HepG2 (cell line): ENCODE data around the gene EPN2. TPM values are rescaled to one million over a fixed set of nuclear protein-coding genes. Genes with fewer than 3 reads are reported as not detected.

Experiments used
- ATAC-seq: fragments of 200-7000 bp; cut with Tn5 transposase; 3 replicates; pipeline ENCODE4 v1.9.1; 2020; ENCODE audit warnings: mild to moderate bottlenecking, moderate library complexity
- BruUV-seq: library from RNA; stranded (reverse); fragments of 400-500 nt; replicated peaks from 2 replicates; lab custom pipeline; 2021; lab: Mats Ljungman, UMichigan
- CTCF ChIA-PET: fragments of 300-600 bp; formaldehyde crosslinking; extraction: SDS; loops from one replicate; lab custom pipeline; 2021; ENCODE audit warnings: low total read pairs, inconsistent platforms, low intra/inter-chr PET ratio; lab: Yijun Ruan, JAX
- POLR2A ChIA-PET: fragments of 350-600 bp; sonication (Branson Sonifier 250); formaldehyde crosslinking; loops from one replicate; lab custom pipeline; 2020; ENCODE audit warnings: antibody characterized with exemption, inconsistent platforms; lab: Yijun Ruan, JAX
- DNase-seq: peaks from one replicate; pipeline ENCODE4 v3.0.0-alpha.2; 2015; ENCODE audit warnings: low spot score
- FAIRE-seq: peaks from 3 replicates; lab custom pipeline; 2011; peaks lifted over from hg19 to GRCh38; lab: Jason Lieb, UNC
- H2AFZ ChIP-seq: one replicate; pipeline ENCODE4 v1.6.1; 2011; ENCODE audit warnings: low read length, inconsistent platforms
- H3K27ac ChIP-seq: fragments of 300-600 bp; 3 replicates; pipeline ENCODE4 v1.8.0; 2011; ENCODE audit warnings: mixed run types, mild to moderate bottlenecking, mixed read lengths, low read length, inconsistent platforms; ENCODE audit not compliant: insufficient read depth; ENCODE audit errors: extremely low read length
- H3K27me3 ChIP-seq, 2 experiments: fragments of 200-600 bp in 1 of 2; 2 replicates in 1 of 2; 3 replicates in 1 of 2; pipeline versions ENCODE4 v1.6.0 to v1.8.0; 2011; ENCODE audit warnings: low read length in 2 of 2, mild to moderate bottlenecking in 2 of 2, moderate library complexity in 2 of 2, inconsistent platforms in 1 of 2; ENCODE audit not compliant: insufficient read depth in 2 of 2, control insufficient read depth in 1 of 2
- H3K36me3 ChIP-seq, 2 experiments: fragments of 200-600 bp in 1 of 2; replicated peaks in 1 of 2; 2 replicates in 1 of 2; 3 replicates in 1 of 2; pipeline versions ENCODE4 v1.5.1 to v1.8.0; 2011; ENCODE audit warnings: low read length in 2 of 2, inconsistent platforms in 1 of 2; ENCODE audit not compliant: insufficient read depth in 2 of 2, control insufficient read depth in 1 of 2
- H3K4me1 ChIP-seq: 2 replicates; pipeline ENCODE4 v1.5.1; 2012; ENCODE audit warnings: low read length, inconsistent platforms; ENCODE audit not compliant: insufficient read depth
- H3K4me2 ChIP-seq: 2 replicates; pipeline ENCODE4 v1.6.0; 2011; ENCODE audit warnings: low read depth, low read length, inconsistent platforms
- H3K4me3 ChIP-seq, 3 experiments: fragments of 200-600 bp in 1 of 3; sonication (generic), shearing (Covaris generic) in 1 of 3; replicated peaks in 1 of 3; 2 replicates each; pipeline ENCODE4 v1.5.1; 2011 to 2016; ENCODE audit warnings: low read length in 3 of 3, inconsistent platforms in 2 of 3, low read depth in 2 of 3, mild to moderate bottlenecking in 2 of 3, control low read depth in 1 of 3, mixed read lengths in 1 of 3; ENCODE audit not compliant: insufficient read depth in 1 of 3
- H3K79me2 ChIP-seq: one replicate; pipeline ENCODE4 v1.6.1; 2011; ENCODE audit warnings: low read length, inconsistent platforms; ENCODE audit not compliant: insufficient read depth
- H3K9ac ChIP-seq: 2 replicates; pipeline ENCODE4 v1.6.0; 2011; ENCODE audit warnings: mild to moderate bottlenecking, low read depth, low read length, inconsistent platforms; ENCODE audit not compliant: insufficient read depth
- H3K9me3 ChIP-seq: 2 replicates; pipeline ENCODE4 v1.5.1; 2012; ENCODE audit warnings: mild to moderate bottlenecking, low read length
- H4K20me1 ChIP-seq: 2 replicates; pipeline ENCODE4 v1.6.0; 2011; ENCODE audit warnings: inconsistent platforms, mild to moderate bottlenecking, low read length, moderate library complexity; ENCODE audit not compliant: insufficient read depth
- CHCHD3 ChIP-seq: sonication (generic); formaldehyde crosslinking; IDR thresholded peaks from 2 replicates; pipeline ENCODE4 v1.8.0; 2022; ENCODE audit warnings: mild to moderate bottlenecking, missing genetic modification reagents, moderate library complexity
- ETV5 ChIP-seq: IDR thresholded peaks from 2 replicates; pipeline ENCODE4 v1.6.1; 2018; ENCODE audit warnings: missing biosample characterization, missing genetic modification reagents, inconsistent platforms, borderline replicate concordance
- MTF2 ChIP-seq: sonication (generic); formaldehyde crosslinking; IDR thresholded peaks from 2 replicates; pipeline ENCODE4 v1.5.0; 2020; ENCODE audit warnings: missing genetic modification reagents, borderline replicate concordance
- MXD4 ChIP-seq: IDR thresholded peaks from 2 replicates; pipeline ENCODE4 v1.6.1; 2016; ENCODE audit warnings: mild to moderate bottlenecking, missing biosample characterization, missing genetic modification reagents
- NFATC3 ChIP-seq: sonication (generic); formaldehyde crosslinking; IDR thresholded peaks from 2 replicates; pipeline ENCODE4 v1.5.1; 2020; ENCODE audit warnings: mild to moderate bottlenecking, missing genetic modification reagents
- SAP130 ChIP-seq: IDR thresholded peaks from 2 replicates; pipeline ENCODE4 v1.6.1; 2016; ENCODE audit warnings: low read depth
- SRSF4 ChIP-seq: fragments of 200-400 bp; formaldehyde crosslinking; IDR thresholded peaks from one replicate; pipeline ENCODE4 v1.6.1; 2018; ENCODE audit warnings: mild to moderate bottlenecking, low read depth, low read length, moderate library complexity; ENCODE audit not compliant: poor library complexity, severe bottlenecking
- STAT5B ChIP-seq: sonication (generic); formaldehyde crosslinking; IDR thresholded peaks from 2 replicates; pipeline ENCODE4 v1.4.0; 2020; ENCODE audit warnings: missing genetic modification reagents
- TEAD3 ChIP-seq: optimal IDR thresholded peaks from 2 replicates; pipeline ENCODE3; 2016; ENCODE audit warnings: borderline replicate concordance
- U2AF2 ChIP-seq: fragments of 200-400 bp; formaldehyde crosslinking; IDR thresholded peaks from 2 replicates; pipeline ENCODE4 v1.6.1; 2017; ENCODE audit warnings: low read depth, mild to moderate bottlenecking, low read length
- ZNF335 ChIP-seq: sonication (generic); formaldehyde crosslinking; IDR thresholded peaks from 2 replicates; pipeline ENCODE4 v1.4.0; 2020; ENCODE audit warnings: missing genetic modification reagents
- ZNF558 ChIP-seq: sonication (generic); formaldehyde crosslinking; IDR thresholded peaks from 2 replicates; pipeline ENCODE4 v1.9.0; 2022; ENCODE audit warnings: mild to moderate bottlenecking, missing genetic modification reagents, borderline replicate concordance
- WGBS: methylation state at CpG from one replicate; pipeline ENCODE4 v1.1.6; 2017; ENCODE audit warnings: low lambda C conversion rate; 5-methylcytosine and 5-hydroxymethylcytosine counted together
- in situ Hi-C: cut with HindIII; loops from 2 replicates; pipeline ENCODE4 v1.10.0; 2017; ENCODE audit warnings: low pct_unique_long_range_greater_than_20kb; ENCODE audit not compliant: extremely low pct_ligation_motif_present
- intact Hi-C: fragments of 100-400 bp; cut with micrococcal nuclease; formaldehyde crosslinking; loops from one replicate; pipeline ENCODE4 v1.10.0; 2022; ENCODE audit not compliant: unreplicated experiment
- polyA plus RNA-seq, 8 experiments: library from polyadenylated mRNA; depleted of rRNA in 3 of 8; stranded (reverse) in 7 of 8; unstranded in 1 of 8; fragments of >200 nt; fragmentation: Illumina TruSeq in 4 of 8; extraction: Trizol in 4 of 8; gene quantifications; 2 replicates each; pipeline versions ENCODE4 v1.2.1 to v1.2.3, GENCODE V29; 2011 to 2016; ENCODE audit warnings: low read depth in 4 of 8, missing spikeins in 1 of 8, mixed read lengths in 1 of 8; ENCODE audit not compliant: insufficient read depth in 1 of 8
- total RNA-seq, 5 experiments: library from RNA; depleted of rRNA; stranded (reverse); fragments of >200 nt; fragmentation: Illumina TruSeq; extraction: Trizol; gene quantifications; 2 replicates each; pipeline ENCODE4 v1.2.3, GENCODE V29; 2016; ENCODE audit warnings: low read depth in 1 of 5
- TF ChIP-seq, protein P1 (sequence below): sonication (generic); formaldehyde crosslinking; IDR thresholded peaks from 2 replicates; pipeline ENCODE4 v1.9.0; 2022; ENCODE audit warnings: low read depth, missing genetic modification reagents
- TF ChIP-seq, protein P2 (sequence below): sonication (generic); formaldehyde crosslinking; IDR thresholded peaks from 2 replicates; pipeline ENCODE4 v1.8.0; 2022; ENCODE audit warnings: mild to moderate bottlenecking, missing genetic modification reagents, moderate library complexity

EPN2 gene
- total and polyA plus RNA-seq, 2 of the 13 experiments (the other 11 are each of a cell fraction or from before 2014, with no cell fraction given) = 7.8 to 19.2 TPM

DNA sequence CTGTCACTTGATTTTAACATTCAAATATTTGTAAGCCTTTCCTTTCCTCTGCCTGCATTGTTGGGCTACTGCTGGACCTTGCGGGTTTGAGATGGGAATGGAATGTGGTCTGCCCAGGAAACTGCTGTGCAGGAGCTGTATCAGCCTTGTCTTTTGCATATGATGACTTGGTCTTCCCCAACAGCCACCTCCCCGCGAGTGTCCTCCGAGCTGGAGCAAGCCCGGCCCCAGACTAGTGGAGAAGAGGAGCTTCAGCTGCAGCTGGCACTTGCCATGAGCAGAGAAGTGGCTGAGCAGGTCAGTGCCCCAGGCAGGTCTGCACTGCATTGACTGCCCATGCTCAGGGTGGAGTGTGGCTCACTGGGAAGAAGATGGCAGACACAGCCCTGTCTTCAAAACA, 72.5 kb downstream of the EPN2 start:
- Histone ChIP-seq H2AFZ (no peak overlapping the region), H3K9me3 (no peaks in the 10 kb centered on the region), H3K4me1 (peaks cover 24% of the 10 kb centered on the region), H3K36me3 (peaks cover 16 to 39% of the 10 kb centered on the region in 2 experiments), H3K4me2 (no peak overlapping the region), H3K4me3 (no peak overlapping the region), H3K27ac (no peak overlapping the region), H4K20me1 (no peaks in the 10 kb centered on the region), H3K79me2 (no peaks in the 10 kb centered on the region), H3K27me3 (no peaks in the 10 kb centered on the region), H3K9ac (no peak overlapping the region)
- DNase-seq (no peak), FAIRE-seq (no peak), ATAC-seq (no peak)
- CTCF ChIA-PET = no interaction called here
- BruUV-seq = no TSS peak
- POLR2A ChIA-PET = interaction anchor here (2.0 kb wide), 1 partner anchor 29 kb away, joined by 5 read pairs; no protein-coding TSS in a partner anchor
- TF ChIP-seq CHCHD3 (CRISPR knock-in tag) (no peak), SRSF4 (no peak), SAP130 (CRISPR knock-in tag) (no peak), NFATC3 (no peak), ZNF335 (CRISPR knock-in tag) (no peak), TEAD3 (CRISPR knock-in tag) (no peak), STAT5B (no peak), MXD4 (CRISPR knock-in tag) (no peak), ETV5 (no peak), U2AF2 (no peak), MTF2 (CRISPR knock-in tag) (no peak), ZNF558 (no peak)
- TF ChIP-seq, protein P1, sequence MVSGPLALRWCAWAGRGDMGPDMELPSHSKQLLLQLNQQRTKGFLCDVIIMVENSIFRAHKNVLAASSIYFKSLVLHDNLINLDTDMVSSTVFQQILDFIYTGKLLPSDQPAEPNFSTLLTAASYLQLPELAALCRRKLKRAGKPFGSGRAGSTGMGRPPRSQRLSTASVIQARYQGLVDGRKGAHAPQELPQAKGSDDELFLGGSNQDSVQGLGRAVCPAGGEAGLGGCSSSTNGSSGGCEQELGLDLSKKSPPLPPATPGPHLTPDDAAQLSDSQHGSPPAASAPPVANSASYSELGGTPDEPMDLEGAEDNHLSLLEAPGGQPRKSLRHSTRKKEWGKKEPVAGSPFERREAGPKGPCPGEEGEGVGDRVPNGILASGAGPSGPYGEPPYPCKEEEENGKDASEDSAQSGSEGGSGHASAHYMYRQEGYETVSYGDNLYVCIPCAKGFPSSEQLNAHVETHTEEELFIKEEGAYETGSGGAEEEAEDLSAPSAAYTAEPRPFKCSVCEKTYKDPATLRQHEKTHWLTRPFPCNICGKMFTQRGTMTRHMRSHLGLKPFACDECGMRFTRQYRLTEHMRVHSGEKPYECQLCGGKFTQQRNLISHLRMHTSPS (CRISPR knock-in tag) = no peak
- TF ChIP-seq, protein P2, sequence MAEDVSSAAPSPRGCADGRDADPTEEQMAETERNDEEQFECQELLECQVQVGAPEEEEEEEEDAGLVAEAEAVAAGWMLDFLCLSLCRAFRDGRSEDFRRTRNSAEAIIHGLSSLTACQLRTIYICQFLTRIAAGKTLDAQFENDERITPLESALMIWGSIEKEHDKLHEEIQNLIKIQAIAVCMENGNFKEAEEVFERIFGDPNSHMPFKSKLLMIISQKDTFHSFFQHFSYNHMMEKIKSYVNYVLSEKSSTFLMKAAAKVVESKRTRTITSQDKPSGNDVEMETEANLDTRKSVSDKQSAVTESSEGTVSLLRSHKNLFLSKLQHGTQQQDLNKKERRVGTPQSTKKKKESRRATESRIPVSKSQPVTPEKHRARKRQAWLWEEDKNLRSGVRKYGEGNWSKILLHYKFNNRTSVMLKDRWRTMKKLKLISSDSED (CRISPR knock-in tag) = no peak
- intact Hi-C loops = no loop called here
- 93% methylated on average over 5 of the region's 5 CpGs for WGBS
- in situ Hi-C loops = no loop called here
